ENCODE measurements around the gene IKBKG. TPM values are rescaled to one million over a fixed set of nuclear protein-coding genes. Genes with fewer than 3 reads are reported as not detected.
A peak's percentile ranks its signal among the peaks of the same experiment; 100 is the strongest.
"Not testable (repeated sequence)": the region's sequence is repeated elsewhere in the genome, so short reads cannot be mapped to it uniquely, and the experiment has no call there.

Gene IKBKG, protein sequence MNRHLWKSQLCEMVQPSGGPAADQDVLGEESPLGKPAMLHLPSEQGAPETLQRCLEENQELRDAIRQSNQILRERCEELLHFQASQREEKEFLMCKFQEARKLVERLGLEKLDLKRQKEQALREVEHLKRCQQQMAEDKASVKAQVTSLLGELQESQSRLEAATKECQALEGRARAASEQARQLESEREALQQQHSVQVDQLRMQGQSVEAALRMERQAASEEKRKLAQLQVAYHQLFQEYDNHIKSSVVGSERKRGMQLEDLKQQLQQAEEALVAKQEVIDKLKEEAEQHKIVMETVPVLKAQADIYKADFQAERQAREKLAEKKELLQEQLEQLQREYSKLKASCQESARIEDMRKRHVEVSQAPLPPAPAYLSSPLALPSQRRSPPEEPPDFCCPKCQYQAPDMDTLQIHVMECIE
- 52.9 and 61.1 TPM in 2 replicates for total RNA-seq

DNA sequence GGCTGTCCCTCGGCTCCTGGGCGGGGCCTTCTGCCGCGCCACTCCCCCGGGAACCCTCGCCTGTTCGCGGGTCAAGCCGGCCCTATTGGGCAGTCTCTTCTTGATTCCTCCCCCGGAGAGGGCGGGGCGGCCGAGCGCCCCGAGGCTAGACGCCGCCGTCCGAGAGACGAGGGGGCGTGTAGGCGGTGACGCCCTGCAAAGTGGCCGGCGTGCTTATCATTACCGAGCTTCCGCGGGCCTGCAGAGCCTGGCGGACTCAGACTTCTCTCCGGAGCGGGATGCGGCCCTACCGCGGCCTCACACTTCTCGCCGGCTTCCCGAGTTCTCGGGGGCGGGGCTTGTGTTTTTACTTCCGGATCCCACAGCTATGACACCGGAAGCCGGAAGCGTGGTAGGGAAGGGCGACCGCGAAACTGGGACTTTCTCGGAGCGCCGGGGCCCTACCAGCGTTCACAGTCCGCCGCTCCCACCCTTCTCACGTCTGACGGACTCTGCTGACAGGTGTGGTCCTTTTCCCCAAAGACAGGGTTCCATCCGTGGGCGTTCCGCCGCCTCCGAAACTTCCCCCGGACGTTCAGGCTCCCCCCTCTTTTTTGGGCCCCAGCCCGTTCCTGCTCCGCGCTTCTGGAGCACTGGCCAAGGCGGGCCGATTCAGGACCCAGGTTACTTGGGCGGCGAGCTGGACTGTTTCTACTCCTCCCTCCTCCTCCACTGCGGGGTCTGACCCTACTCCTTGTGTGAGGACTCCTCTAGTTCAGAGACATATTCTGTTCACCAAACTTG lies at the start of gene IKBKG:
IKBKG (plus strand) TSS at position 376 of the 783 bp plus-strand sequence. CDS start 4,383 bp downstream, outside the sequence.
- ChIA-PET CTCF (no interaction called here), POLR2A (interaction anchor here (0.7 to 2.0 kb wide), 15 partner anchors 20 to 623 kb away, joined by 3 to 13 read pairs (median 4); partner anchors contain the start of genes DKC1, FAM50A, RPL10 and SLC10A3)
- Mint-ChIP-seq H3K9me3 (no peaks in the 10 kb centered on the region), H3K4me3 (peak within 1 kb of the TSS; percentile 86), H3K27me3 (no peaks in the 10 kb centered on the region), H3K36me3 (ENCODE audit: low read depth) (peaks cover 26% of the 10 kb centered on the region), H3K27ac (peak within 1 kb of the TSS; percentile 95), H3K4me1 (peaks cover 45% of the 10 kb centered on the region)
- intact Hi-C loops (cut with micrococcal nuclease), result loop anchor here (1.0 kb wide), 3 partner anchors 31 to 215 kb away; partner anchors contain the start of genes DKC1 and FAM3A
- DNase-seq (peak; percentile 86), ATAC-seq (ENCODE audit: low read depth) (peak; percentile 81)
- TF ChIP-seq, protein P1, sequence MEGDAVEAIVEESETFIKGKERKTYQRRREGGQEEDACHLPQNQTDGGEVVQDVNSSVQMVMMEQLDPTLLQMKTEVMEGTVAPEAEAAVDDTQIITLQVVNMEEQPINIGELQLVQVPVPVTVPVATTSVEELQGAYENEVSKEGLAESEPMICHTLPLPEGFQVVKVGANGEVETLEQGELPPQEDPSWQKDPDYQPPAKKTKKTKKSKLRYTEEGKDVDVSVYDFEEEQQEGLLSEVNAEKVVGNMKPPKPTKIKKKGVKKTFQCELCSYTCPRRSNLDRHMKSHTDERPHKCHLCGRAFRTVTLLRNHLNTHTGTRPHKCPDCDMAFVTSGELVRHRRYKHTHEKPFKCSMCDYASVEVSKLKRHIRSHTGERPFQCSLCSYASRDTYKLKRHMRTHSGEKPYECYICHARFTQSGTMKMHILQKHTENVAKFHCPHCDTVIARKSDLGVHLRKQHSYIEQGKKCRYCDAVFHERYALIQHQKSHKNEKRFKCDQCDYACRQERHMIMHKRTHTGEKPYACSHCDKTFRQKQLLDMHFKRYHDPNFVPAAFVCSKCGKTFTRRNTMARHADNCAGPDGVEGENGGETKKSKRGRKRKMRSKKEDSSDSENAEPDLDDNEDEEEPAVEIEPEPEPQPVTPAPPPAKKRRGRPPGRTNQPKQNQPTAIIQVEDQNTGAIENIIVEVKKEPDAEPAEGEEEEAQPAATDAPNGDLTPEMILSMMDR (IDR thresholded peaks at IDR 0.05), result no peak

DNA sequence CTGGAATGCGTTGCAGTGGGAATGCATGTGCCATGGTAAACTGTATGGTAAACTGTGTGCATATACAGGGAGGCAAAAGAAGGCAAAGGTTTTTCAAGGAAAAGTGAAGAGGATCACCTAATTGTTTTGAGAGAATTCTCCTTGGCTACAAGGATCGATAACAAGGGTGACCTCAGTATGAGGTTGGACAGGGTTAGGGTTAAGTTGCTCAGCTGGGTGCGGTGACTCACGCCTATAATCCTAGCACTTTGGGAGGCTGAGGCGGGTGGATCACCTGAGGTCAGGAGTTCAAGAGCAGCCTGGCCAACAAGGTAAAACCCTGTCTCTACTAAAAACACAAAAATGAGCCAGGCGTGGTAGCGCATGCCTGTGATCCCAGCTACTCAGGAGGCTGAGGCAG lies 46.0 kb upstream of the IKBKG start:
- DNase-seq; H3K9me3 Mint-ChIP-seq; H3K27ac Mint-ChIP-seq; H3K27me3 Mint-ChIP-seq; intact Hi-C loops (cut with micrococcal nuclease); H3K4me3 Mint-ChIP-seq; CTCF ChIA-PET; ATAC-seq (ENCODE audit: low read depth); H3K36me3 Mint-ChIP-seq (ENCODE audit: low read depth): not testable (repeated sequence)
- POLR2A ChIA-PET, result interaction anchor here (0.7 kb wide), 1 partner anchor 12 kb away, joined by 5 read pairs; no protein-coding TSS in a partner anchor
- peaks cover 12% of the 10 kb centered on the region for H3K4me1 Mint-ChIP-seq

DNA sequence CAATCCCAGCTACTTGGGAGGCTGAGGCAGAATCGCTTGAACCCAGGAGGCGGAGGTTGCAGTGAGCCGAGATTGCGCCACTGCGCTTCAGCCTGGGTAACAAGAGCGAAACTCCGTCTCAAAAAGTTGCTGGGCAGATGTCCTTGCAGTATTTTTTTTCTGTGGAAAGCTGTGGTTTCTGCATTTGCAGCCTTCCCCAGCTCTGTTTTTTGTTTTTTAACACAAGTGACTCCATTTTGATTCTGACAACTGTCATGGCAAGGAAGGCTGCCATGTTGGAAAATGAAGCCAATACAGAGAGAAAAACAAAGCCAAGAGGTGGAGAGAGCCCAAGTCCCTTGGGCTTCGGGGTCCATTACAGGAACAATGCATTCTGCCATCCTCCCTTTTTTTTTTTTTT lies 45.3 kb upstream of the IKBKG start:
- CTCF ChIA-PET, result no interaction called here
- DNase-seq (no peak), ATAC-seq (ENCODE audit: low read depth) (no peak)
- Mint-ChIP-seq H3K36me3 (ENCODE audit: low read depth) (peaks cover 11% of the 10 kb centered on the region), H3K9me3 (no peaks in the 10 kb centered on the region), H3K27ac (no peak overlapping the region), H3K27me3 (no peaks in the 10 kb centered on the region), H3K4me3 (no peak overlapping the region), H3K4me1 (peaks cover 6% of the 10 kb centered on the region)
- intact Hi-C loops (cut with micrococcal nuclease), result no loop called here
- TF ChIP-seq, protein P1 (IDR thresholded peaks at IDR 0.05), result no peak
- POLR2A ChIA-PET, result interaction anchor here (0.7 kb wide), 1 partner anchor 155 kb away, joined by 9 read pairs; no protein-coding TSS in a partner anchor

DNA sequence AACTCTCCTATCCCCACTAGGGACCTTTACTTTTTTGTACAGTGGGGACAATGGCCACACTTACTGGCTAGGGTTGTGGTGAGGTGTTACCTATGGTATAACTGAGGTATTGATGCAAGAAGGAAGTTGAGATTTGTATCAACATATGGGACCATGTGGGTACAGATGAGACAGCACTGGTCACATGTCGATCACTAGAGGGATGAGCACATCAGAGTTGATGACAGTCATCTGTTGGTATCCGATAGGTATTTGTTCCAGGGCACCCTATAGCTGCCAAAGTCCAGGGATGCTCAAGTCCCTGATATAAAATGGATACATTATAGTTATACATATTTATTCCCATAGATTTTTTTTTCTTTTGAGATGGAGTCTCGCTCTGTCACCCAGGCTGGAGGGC lies 44.4 kb upstream of the IKBKG start:
- H3K9me3 Mint-ChIP-seq, result no peaks in the 10 kb centered on the region
- H3K4me1 Mint-ChIP-seq, result no peaks in the 10 kb centered on the region
- DNase-seq (no peak), ATAC-seq (ENCODE audit: low read depth) (no peak)
- POLR2A ChIA-PET, result no interaction called here
- CTCF ChIA-PET, result interaction anchor here (0.8 kb wide), 1 partner anchor 31 kb away, joined by 3 read pairs; no protein-coding TSS in a partner anchor
- H3K4me3 Mint-ChIP-seq, result no peak overlapping the region
- H3K27me3 Mint-ChIP-seq, result no peaks in the 10 kb centered on the region
- TF ChIP-seq, protein P1 (IDR thresholded peaks at IDR 0.05), result no peak
- intact Hi-C loops (cut with micrococcal nuclease), result no loop called here
- no peak overlapping the region for H3K27ac Mint-ChIP-seq
- H3K36me3 Mint-ChIP-seq (ENCODE audit: low read depth), result peaks cover 11% of the 10 kb centered on the region

DNA sequence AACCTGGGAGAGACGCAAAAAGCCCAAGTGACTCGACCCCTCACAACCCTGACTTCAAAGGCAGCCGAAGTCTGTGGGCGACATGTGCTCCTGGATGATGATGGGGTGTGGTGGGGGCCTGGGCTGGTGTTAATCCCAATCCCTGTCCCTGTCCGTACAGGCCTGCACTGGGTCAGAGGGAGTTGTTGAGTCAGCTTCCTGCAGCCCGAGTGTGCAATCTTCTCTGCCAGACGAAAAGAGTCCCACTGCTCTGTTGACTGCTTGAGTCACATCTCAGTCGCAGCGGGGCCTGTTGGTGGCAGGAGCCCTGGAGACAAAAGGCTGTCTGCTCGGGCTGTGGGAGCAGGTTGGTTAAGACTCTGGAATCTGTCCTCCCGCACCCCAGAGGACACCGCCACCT lies 41.7 kb upstream of the IKBKG start:
- Mint-ChIP-seq H3K27me3 (no peaks in the 10 kb centered on the region), H3K4me1 (no peaks in the 10 kb centered on the region), H3K36me3 (ENCODE audit: low read depth) (peaks cover 27% of the 10 kb centered on the region), H3K27ac (no peak overlapping the region), H3K9me3 (peaks cover 2% of the 10 kb centered on the region), H3K4me3 (no peak overlapping the region)
- TF ChIP-seq, protein P1 (IDR thresholded peaks at IDR 0.05), result no peak
- no peak for ATAC-seq (ENCODE audit: low read depth)
- DNase-seq, result no peak
- ChIA-PET CTCF (no interaction called here), POLR2A (no interaction called here)
- intact Hi-C loops (cut with micrococcal nuclease), result no loop called here
